GM10847 (cell line): ENCODE measurements around the gene ACOD1.

Source experiments
- POLR2A ChIP-seq: IDR thresholded peaks from 2 replicates; pipeline ENCODE4 v1.6.1; 2011; ENCODE audit not compliant: insufficient read length; ENCODE audit errors: extremely low read depth

ACOD1 gene

GRCh38 chr13:76942363-76942762 is 5.9 kb upstream of the ACOD1 start:
- no peak for TF ChIP-seq POLR2A

GRCh38 chr13:76943646-76944045 is 4.7 kb upstream of the ACOD1 start:
- no peak for TF ChIP-seq POLR2A

- no peak for TF ChIP-seq POLR2A
Observed at GRCh38 chr13:76944456-76944855, 3.9 kb upstream of the ACOD1 start.

DNA sequence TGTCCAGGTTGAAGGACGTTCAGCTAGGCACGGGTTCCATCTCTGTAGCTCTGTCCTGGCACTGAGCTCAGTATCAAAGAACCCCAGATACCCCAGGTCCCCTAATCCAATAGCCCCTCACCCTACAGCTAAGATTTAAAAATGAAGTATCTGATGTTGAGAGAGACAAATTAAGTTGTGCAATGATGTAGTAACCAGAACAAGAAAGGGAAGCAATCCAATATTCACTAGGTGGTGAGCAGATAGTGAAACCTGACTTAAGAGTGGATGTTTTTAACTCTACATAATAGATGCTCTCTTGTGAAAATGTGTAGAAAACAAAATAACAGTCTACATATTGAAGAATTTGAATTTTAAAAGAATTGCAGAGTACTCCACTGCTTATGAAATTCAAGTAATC is 1.8 kb downstream of the ACOD1 start:
- no peak for TF ChIP-seq POLR2A

- TF ChIP-seq POLR2A = no peak
Observed at GRCh38 chr13:76953968-76954367, 5.7 kb downstream of the ACOD1 start.

DNA sequence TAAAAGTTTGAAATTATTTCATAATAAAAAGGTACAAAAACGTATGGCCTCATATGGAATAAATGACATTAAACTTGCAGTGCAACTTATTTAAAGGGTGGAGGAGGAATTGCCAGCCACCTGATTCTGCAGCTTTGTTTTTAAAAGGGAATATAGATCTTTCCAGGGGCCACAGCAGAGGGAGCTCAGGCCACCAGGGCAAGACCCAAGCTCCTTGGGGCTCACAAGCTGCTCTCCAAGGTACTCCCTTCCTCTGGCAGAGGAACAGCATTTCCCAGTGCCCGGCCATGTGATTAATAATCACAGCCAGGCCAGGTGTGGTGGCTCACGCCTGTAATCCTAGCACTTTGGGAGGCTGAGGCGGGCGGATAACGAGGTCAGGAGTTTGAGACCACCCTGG is 6.2 kb downstream of the ACOD1 start:
- TF ChIP-seq POLR2A = no peak

GRCh38 chr13:76955193-76955592 is 6.9 kb downstream of the ACOD1 start:
- no peak for TF ChIP-seq POLR2A

DNA sequence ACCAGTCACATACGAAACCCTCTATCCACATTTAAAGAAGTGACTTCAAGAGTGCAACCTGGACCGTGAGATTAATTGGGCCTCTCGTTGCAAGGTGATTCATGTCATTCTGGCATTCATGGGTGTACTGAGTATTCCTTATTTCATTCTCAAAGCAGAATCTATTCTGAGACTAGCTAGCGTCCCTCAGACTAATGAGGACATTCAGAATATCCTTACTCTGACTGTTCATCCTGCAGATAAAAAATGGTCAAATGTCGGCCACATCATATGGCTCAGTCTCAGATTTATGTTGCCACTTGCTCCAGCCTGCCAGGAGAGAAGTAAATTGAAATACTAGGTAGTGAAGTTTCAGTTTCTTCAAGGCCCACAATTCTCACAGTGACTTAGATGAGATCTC is 7.3 kb downstream of the ACOD1 start:
- no peak for TF ChIP-seq POLR2A

- no peak for TF ChIP-seq POLR2A
Observed at GRCh38 chr13:76958841-76959432, 10.6 kb downstream of the ACOD1 start.

DNA sequence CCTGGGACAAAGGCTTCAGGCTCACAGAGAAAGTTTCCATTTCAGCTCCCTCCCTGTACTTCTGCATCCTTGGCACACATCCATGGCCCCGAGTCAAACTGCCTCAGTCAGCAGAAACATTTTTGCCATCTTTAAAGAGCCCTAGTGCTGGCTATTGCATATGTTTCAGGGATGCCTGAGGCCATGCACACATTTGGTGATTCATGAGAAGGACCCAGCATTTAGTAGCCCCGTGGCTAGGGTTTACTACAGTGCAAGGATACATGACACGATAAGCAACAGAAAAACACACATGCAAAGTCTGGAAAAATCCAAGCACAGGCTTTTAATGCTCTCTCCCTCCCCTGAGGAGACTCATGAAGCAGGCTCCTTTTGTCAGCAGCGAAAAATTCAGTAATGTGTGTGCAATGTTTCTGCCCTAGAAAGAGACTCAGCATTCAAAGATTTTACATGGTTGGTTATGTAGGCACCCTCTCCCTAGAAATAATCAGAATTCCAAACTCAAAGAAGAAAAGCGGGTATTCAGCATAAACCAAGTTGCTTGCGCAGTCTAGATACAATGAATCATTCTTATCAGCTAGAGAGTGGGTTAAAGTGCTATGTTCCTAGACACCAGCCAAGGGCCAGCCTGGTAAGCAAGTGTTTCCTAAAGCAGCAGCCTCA is 17.6 kb downstream of the ACOD1 start:
- no peak for TF ChIP-seq POLR2A

DNA sequence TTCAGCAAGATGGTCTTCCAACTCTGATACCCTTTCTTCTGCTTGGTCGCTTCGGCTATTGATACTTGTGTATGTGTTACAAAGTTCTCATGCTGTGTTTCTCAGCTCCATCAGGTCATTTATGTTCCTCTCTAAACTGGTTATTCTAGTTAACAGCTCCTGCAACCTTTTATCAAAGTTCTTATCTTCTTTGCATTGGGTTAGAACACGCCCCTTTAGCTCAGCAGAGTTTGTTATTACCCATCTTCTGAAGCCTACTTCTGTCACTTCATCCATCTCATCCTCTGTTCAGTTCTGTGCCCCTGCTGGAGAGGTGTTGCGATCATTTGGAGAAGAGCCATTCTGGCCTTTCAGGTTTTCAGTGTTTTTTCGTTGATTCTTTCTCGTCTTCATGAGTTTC is 18.7 kb downstream of the ACOD1 start:
- TF ChIP-seq POLR2A = no peak

- TF ChIP-seq POLR2A = no peak
Observed at GRCh38 chr13:76968041-76968440, 19.7 kb downstream of the ACOD1 start.

- no peak for TF ChIP-seq POLR2A
Observed at GRCh38 chr13:76969488-76970365, 21.4 kb downstream of the ACOD1 start.

- TF ChIP-seq POLR2A = no peak
Observed at GRCh38 chr13:76971215-76971614, 22.9 kb downstream of the ACOD1 start.

GRCh38 chr13:76971851-76972829 is 23.8 kb downstream of the ACOD1 start:
- no peak for TF ChIP-seq POLR2A
